AG08395 (cell line): ENCODE data around the gene TRIM65.
"Not testable (repeated sequence)": the region's sequence is repeated elsewhere in the genome, so short reads cannot be mapped to it uniquely, and the experiment has no call there.

ENCODE experiments used
- DNase-seq: peaks from one replicate; pipeline ENCODE4 v3.0.0; 2012; ENCODE audit warnings: mixed read lengths, low spot score

The TRIM65 gene

DNA sequence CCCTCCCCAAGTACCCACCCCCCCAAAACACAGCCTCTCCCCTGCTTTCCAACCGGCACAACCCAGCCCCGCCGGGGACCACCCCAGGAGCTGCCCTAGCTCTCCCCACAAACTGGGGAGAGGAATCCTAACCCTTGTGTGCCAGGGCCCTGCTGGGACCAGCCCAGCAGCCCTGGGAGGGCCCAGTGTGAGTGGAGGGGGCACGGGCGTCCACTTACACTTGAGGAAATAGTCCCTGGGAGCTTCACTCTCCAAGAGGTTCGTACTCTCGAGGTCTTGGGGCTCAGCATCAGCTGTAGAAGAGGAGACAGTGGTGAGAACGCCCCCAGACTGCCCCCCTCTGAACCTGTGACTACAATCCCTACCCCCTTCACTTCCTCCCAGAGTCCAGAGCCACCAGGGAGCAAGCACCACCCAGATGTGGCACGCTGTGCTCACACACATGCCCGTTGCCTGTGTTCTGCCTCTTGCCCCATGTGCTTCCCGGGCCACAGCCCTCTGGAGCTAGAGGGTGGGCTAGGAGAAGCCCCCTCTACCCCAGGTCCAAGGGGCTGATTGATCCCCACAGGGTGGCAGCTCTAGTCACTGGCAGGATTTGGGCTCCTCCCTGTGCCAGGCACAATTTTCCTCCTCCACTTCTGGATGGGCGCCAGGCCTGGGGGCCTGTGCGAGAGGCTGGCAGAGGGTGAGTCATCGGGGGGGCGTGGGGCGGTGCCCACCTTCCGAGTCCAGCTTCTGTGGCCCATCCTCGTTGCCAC is 21.4 kb downstream of the TRIM65 start:
- DNase-seq, result no peak

- no peak for DNase-seq
These were observed 22.2 kb downstream of the TRIM65 start for GRCh38 chr17:75874323-75875181.

GRCh38 chr17:75873587-75874322 is 23.0 kb downstream of the TRIM65 start:
- no peak for DNase-seq

DNA sequence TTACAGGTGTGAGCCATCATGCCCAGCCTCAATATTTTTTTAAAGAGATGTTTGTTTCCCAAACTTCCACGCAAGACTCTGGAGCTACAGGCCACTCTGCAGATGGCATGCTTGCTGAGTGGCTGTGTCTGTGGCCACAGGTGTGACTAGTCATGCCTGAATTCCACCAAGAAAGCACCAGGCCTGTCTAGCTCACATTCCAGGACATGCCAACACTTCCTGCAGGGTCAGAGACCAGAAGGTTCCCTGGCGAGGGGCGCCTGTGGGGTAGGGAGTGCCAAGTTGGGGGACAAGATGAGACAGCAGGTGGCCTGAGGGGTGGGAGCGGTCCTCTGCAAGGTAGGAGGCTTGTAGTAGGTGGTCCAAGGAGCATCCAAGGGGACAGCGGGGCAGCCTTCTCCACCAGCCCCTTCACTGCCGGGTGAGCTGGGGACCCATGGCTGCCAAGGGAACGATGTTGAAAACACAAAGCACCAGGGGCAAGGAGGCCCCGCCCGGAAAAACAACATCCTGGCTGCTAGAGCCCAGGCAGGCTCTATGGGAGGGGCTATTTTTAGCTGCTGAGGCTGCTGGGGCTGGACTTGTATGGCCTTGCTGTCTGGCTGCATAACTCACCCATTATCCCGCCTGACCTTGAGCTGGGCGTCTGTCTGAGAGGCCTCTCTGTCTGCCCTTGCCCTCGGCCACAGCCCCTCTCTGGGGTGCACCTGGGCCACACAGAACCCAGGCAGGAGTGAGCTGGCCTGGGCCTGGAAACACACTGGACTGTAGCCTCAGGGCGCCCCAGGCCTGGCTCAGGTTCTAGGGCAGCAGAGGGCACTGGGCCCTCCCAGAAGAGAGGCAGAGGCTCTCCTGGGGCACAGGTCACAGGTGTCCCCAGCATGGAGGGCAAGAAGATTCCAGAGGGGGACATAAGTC is 24.1 kb downstream of the TRIM65 start:
- DNase-seq, result peak; percentile 88

DNA sequence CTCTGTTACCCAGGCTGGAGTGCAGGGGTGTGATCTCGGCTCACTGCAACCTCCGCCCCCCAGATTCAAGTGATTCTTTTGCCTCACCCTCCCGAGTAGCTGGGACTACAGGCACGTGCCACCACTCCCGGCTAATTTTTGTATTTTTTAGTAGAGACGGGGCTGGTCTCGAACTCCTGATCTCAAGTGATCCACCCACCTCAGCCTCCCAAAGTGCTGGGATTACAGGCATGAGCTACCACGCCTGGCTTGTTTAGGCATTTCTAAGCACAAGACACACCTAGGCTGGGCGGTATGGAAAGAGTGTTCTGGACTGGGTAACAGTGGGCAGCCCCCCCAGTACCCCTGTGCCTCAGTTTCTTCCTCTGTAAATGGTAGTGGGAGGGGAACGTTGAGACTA is 26.5 kb downstream of the TRIM65 start:
- DNase-seq, result not testable (repeated sequence)

DNA sequence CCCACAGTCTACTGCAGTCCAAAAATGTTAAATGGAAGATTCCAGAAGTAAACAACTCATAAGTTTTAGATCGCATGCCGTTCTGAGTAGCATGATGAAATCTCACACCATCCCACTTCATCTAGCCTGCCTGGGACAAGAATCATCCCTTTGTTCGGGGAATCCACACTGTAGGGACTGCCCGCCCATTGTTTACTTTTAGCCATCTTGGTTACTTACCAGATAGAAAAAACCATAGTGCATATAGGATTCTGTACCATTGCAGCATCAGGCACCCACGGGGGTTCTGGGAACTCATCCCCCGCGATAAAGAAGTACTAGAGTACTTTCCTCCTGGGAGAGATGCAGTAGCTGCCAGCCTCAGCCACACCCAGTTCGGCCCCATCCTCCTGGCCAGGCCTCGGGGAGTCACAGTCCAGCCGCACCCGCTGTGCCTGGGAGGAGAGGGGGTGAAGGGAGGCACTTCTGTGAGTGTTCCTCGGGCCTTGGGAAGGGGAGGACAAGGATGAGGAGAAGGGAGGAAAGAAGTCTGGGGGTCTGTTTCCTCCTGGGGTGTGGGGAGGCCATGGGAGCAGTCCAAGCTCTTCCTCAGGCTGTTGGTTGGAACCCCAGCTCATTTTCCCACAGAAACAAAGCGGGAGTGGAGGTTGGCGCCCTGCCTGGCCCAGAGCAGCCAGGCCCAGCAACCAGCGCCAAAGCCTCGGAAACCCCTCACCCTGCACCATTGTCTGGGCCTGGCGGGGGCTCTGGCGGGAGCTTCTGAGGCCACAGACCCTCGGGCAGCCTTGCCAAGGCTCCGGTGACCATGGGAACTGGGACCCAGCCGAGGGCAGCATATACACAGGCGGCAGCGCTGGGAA is 27.2 kb downstream of the TRIM65 start:
- peak; percentile 63 for DNase-seq

GRCh38 chr17:75868730-75869281 is 27.9 kb downstream of the TRIM65 start:
- not testable (repeated sequence) for DNase-seq

- DNase-seq, result not testable (repeated sequence)
These were observed 31.2 kb downstream of the TRIM65 start for GRCh38 chr17:75865404-75866188.

DNA sequence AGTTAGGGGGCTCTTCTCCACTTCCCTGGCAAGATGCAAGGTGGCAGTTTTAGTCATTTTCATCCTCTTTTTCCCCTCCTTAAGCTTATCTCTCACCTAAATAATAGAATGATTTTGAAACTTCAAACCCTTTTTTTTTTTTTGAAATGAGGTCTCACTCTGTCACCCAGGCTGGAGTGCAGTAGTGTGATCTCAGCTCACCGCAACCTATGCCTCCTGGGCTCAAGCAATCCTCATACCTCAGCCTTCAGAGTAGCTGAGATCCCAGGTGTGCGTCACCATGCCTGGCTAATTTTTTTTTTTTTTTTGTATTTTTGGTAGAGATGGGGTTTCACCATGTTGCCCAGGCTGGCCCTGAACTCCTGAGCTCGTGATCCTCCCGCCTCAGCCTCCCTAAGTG is 31.9 kb downstream of the TRIM65 start:
- not testable (repeated sequence) for DNase-seq

DNA sequence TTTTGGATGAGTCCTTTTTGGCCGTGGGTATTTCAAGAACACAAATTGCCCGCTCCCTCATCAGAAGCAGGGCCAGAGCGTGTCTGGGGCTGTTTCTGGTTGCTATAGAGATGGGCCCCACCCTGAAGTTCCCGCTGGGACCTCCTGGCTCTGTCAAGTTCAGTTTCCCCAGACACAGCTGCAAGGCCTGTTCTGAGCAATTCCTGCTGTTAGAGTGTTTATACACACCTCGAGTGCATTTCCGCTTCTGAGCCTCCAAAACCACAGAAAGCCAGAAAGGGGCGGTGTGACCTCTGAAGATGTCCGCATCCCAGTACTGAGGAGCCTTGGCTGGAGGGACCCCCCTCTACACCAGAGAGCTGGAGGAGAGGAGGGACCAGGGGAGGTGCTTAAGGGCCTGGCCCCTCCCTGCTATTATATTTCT is 32.3 kb downstream of the TRIM65 start:
- DNase-seq, result peak; percentile 66

DNA sequence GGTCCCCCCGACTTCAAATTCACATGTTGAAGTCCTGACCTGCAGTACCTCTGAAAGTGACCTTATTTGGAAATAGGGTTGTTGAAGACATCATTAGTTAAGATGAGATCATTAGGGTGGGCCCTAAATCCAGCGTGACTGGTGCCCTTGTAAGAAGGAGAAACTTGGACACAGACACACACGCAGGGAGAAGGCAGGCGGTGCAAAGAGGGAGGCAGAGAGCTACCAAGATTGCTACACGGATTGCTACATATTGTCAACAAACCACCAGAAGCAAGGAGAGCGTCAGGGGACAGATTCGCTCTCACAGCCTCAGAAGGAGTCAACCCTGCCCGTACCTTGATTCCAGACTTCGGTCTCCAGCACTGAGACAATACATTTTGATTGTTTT is 34.8 kb downstream of the TRIM65 start:
- DNase-seq, result no peak

DNA sequence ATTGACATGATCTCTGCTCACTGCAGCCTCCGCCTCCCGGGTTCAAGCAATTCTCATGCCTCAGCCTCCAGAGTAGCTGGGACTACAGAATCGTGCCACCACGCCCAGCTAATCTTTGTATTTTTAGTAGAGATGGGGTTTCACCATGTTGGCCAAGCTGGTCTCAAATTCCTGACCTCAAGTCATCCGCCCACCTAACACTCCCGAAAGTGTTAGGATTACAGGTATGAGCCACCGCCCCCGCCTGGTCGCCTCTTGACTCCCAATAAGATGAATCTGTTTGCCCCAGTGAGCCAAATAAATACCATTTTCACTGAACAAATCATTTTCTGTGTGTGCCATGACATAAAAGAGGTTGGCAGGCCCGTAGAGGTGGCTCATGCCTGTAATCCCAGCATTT is 37.4 kb downstream of the TRIM65 start:
- not testable (repeated sequence) for DNase-seq

DNA sequence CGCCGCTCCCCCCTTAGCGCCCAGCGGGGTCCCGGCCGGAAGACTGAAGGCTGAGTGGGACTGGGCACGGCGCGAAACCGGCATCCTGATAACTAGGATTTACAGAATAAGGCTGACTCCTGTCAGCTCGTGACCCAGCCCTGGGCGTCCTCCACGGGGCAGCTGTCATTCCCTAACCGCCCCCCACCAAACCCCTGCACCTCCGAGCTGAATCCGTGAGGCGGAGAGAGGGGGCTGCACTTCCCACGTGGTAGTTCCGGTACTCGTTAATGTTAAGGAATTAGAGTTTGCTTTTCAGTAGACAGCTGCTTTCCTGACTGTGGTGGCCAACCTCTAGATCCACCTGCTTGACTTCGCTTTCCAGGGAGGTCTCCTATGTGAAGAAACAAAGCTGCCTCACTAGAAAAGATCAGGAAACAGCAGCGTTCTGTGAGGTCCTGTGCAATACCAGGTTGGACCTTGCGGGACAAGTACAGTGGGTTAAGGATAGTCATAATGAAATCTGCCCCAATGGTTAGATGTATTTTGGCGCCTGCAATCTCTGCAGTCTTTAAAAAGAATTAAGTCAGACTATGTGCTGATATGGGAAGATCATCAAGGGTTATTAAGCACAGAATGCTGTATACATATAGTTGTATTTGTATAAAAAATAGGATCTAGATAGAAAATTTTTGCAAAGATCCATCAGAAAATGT is 40.5 kb downstream of the TRIM65 start:
- DNase-seq, result no peak

DNA sequence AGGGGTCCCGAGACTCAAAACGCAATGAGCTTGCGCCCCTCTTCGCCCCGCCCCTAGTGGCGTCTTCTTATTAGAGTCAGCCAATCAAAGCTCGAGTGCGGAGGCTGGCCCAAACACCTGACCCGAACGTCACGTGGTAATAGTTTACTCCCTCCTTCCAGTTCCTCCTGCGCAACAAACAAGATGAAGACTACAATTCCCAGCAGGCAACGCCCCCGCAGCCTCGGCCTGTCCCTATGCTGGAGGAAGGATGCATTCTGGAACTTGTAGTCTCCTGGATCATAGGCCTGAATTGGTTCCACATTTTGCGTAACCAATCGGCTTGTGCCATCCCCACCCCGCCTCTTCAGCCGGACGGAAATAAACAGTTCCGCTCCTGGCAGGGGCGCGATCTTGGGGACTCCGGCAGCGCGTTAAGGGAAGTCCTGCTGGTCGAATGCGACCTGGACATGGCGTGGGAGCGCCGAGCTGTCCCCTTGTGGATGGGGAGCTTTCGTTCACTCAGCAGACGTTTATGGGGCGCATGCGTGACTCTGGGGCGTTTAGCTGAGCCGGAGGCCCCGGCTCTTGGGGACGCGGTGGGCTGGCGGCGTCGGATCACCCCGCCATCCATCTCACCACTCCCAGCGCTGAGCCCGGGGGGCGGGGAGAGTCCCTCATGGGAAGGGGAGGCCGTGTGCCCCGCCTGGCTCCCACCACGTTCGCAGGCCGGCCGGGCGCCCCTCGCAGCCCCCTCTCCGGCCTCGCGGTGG is 41.3 kb downstream of the TRIM65 start, which contains the start of gene WBP2:
Gene WBP2 (minus strand): TSS at position 26 of the 752 bp plus-strand sequence. CDS start 38 bp downstream, outside the sequence.
- DNase-seq, result peak; percentile 99

DNA sequence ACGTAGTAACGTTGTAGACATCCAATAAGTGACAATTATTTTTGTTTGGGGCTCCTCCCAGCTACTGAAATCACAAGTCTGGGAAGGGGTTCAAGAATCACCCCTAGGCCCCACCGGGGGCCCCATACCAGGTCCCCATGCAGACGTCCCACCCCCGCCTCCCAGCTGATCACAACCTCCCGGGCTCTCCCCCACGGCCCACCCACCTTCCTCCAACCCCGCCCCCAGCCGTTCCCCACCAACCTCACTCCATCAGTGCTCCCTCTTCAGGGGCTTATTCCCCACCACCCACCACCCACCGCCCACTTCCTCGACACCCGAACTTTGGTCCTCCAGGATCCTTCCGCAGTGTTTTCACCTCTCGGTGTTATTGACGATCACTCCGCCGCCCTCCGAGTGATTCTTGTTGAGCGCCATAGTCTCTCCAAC is 41.9 kb downstream of the TRIM65 start:
- DNase-seq, result no peak

GRCh38 chr17:75854101-75854748 is 42.5 kb downstream of the TRIM65 start:
- DNase-seq, result peak; percentile 79

DNA sequence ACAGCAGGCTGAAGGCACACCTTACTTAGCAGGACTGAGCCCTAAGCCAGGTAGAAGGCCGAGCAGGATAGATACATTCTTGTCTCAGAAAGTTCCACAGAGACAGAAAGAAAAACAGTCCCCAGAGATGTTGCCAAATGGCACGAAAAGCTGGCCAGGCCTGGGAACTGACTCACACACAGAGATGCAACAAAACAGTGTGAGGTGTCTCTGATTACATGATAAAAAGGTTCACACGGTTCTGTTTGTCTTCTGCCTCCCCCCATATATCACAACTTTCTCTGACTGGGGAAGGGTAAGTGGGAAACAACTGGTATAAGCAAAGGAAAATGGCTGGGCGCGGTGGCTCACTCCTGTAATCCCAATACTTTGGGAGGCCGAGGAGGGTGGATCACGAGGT is 43.3 kb downstream of the TRIM65 start:
- peak; percentile 60 for DNase-seq
